GM12892 (cell line): ENCODE measurements around the gene LCMT2.

Experiments
- DNase-seq: peaks from one replicate; pipeline ENCODE4 v3.0.0; 2011; ENCODE audit not compliant: insufficient read length
- FAIRE-seq: peaks from 2 replicates; lab custom pipeline; 2011; peaks lifted over from hg19 to GRCh38; lab: Jason Lieb, UNC
- POLR2A ChIP-seq: IDR thresholded peaks from 2 replicates; pipeline ENCODE4 v1.6.1; 2011; ENCODE audit warnings: low read depth, low read length, control low read depth
- POLR2AphosphoS5 ChIP-seq: IDR thresholded peaks from 2 replicates; pipeline ENCODE4 v1.6.1; 2011; ENCODE audit warnings: low read depth, low read length, control low read depth
- TAF1 ChIP-seq: IDR thresholded peaks from 2 replicates; pipeline ENCODE4 v1.6.1; 2011; ENCODE audit warnings: low read depth, mild to moderate bottlenecking, control low read depth, low read length, borderline replicate concordance

LCMT2 gene

DNA sequence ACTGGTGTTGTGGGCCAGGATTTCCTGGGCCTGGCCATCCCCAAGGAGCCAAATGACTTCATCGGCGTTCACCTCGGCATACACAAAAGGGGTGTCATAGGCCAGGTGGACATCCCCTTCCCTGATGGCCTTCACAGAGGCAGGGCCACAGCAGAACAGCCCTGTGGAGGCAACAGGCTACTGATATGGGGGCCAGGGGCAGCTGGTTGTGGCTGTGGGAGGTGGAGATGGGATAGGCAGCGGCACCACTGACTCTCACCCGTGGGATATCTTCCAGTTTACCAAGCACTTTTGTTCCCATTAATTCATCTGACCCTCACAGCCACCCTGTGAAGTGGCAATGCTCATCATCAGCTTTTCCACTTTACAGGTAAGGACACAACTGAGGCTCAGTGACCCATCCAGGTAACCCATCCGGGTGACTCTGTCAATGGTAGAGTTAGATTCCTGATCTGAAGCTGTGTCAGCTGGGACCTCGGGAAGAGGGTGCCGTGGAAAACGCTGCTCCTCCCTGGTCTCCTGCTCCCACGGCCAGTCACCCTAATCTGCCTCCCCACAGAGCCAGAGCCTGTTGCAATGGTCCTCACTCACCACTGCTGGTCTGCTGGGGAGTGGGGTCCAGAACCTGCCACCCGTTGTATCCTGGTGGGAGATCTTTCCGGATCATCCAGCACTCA is 48.3 kb downstream of the LCMT2 start:
- FAIRE-seq (no peak), DNase-seq (no peak)
- TF ChIP-seq POLR2A (no peak), POLR2AphosphoS5 (no peak), TAF1 (no peak)

DNA sequence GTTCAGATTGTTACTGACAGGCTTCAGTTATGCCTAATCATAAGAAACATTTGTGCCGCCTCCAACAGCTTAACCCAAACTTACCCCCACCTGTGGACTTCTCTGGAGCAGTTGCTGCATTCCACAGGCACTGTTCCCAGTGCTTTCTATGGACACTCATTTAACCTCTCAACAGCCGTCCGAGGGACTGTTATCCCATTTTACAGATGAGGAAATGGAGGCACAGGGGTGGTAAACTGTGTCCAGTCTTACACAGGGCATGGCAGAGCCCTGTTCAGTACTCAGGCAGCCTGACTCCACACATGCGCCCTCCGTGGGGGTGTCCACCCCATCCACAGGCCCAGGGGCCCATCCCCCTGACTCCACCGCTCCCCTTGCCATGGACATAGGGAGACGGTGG is 49.4 kb downstream of the LCMT2 start:
- FAIRE-seq (no peak), DNase-seq (no peak)
- TF ChIP-seq POLR2AphosphoS5: no peak
- TF ChIP-seq POLR2A: no peak
- no peak for TF ChIP-seq TAF1

DNA sequence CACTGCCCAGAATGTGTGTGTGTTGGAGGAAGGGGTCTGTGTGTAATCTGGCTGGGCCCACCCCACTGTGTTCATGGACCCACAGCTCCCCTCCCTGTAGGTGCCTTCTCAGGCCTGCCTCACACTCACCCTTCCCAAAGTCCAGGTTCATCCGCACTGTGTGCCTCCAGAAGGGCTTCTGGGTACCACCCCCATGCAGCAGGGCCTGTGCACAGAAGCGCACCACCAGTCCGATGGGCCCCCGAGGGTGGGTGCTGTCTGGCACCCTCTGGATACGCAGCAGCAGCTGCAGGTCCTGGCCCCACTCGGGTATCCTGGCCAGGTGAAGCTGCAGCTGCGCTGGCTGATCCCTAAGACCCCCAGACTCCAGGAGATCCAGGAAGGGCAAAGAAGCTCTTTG is 50.9 kb downstream of the LCMT2 start:
- FAIRE-seq (no peak), DNase-seq (no peak)
- TF ChIP-seq POLR2AphosphoS5 (no peak), TAF1 (no peak), POLR2A (no peak)

DNA sequence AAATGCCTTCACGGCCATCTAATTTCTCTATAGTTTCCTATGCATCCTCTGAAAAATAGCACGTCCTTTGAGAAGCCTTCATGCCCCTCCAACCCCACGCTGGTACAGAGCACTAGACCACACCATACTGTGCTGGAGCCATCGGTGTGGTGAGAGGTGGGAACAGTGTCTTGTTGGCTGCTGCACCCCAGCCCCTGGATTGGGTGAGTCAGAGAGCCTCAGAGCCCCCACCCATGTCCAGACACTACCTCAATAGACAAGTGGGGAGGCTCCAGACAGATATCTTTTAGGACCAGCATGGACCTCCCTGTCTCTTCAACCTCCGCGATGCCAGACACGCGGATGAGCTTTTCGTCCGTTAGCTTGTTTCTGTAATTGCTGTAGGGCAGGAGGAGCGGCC is 51.5 kb downstream of the LCMT2 start:
- no peak for FAIRE-seq
- TF ChIP-seq POLR2A: no peak
- no peak for TF ChIP-seq POLR2AphosphoS5
- no peak for TF ChIP-seq TAF1
- no peak for DNase-seq

DNA sequence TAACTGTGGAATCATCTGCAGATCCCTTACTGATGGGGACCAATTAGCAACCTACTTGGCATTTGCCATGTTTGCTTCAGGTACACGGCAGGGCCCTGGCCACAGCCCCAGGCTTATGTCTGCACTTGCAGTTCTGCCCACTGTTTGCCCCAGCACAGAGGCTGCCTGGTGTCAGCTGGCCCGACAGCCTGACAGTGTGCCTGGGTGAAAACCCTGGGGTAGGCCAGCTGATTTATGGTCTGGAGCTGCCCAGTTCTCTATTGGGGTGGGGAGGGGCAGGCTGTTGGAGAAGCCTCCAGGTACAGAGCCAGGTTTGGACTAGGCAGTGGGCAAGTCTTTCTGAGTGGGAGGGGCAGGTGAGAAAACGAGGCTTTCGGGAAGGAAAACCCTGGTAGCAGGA is 52.5 kb downstream of the LCMT2 start:
- TF ChIP-seq POLR2A (no peak), POLR2AphosphoS5 (no peak), TAF1 (no peak)
- DNase-seq (no peak), FAIRE-seq (no peak)

DNA sequence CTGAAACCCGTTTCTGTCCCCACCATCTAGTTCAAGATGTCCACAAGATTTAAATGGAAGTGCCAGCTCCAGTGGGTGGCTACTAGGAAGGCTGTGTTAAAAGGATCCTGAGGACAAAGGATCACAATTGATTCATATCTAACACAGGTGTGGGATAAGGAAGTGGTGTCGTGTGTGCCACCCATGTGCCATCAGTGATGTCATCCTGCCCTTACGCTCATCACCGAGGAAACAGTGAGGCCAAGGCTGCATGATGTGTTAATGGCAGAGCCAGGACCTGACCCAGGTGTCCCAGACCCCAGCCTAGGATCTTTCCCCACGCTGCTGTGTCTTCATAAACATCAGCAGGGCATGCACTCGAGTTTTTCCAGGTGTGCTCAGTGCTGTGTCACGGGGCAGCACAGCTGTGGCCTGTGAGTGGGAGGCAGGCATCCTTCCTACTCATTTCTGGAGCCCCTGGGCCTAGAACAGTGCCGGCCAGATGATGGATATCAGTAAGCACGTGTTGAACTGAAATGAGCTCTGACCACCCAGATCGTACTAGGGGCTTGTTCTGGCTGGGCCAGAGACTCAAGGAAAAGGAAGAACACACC is 53.0 kb downstream of the LCMT2 start:
- DNase-seq (no peak), FAIRE-seq (peak; percentile 79)
- TF ChIP-seq TAF1: no peak
- TF ChIP-seq POLR2A: no peak
- no peak for TF ChIP-seq POLR2AphosphoS5

- TF ChIP-seq POLR2AphosphoS5 (no peak), TAF1 (no peak), POLR2A (no peak)
- DNase-seq: no peak
- no peak for FAIRE-seq
Measured at GRCh38 chr15:43276563-43277200, 53.7 kb downstream of the LCMT2 start.

DNA sequence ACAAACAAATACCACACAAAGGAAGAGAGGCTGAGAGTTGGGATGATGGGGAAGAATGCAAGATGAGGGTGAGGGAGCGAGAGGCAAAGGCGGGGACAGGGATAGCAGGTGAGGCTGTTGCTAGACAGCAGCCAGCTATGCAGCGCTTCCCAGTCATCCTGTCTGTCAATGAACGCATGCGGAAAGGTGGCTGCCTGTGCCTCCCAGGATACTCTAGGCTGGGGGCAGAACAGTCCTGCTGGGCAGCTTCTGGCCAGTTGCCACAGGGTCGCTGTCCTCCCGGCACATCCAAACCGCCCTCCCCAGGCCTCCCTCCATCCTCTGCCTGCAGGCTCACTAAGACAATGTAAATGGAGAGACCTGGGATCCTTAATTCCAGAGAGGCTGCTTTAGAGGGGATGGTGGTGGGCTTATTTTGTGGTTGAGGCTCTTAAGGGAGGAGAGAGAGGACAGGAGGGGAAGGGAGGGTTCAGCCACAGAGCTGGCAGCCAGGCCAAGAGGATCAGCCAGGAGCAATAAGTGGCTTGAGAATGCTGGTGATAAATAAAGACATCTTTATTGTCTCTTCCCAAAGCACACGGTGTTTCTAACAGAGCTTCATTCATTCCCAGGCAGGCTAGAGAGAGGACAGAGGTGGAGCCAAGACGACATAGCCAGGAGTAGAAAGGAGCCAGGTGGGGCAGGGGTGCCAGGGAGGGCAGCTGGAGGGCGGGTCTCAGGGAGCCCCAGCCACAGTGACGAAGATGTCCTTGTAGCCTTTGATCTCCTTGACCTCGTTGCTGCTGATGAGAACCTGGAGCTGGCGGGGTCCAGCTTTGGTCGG is 54.4 kb downstream of the LCMT2 start:
- no peak for FAIRE-seq
- no peak for DNase-seq
- TF ChIP-seq TAF1: no peak
- no peak for TF ChIP-seq POLR2A
- no peak for TF ChIP-seq POLR2AphosphoS5

GRCh38 chr15:43274136-43274535 is 56.2 kb downstream of the LCMT2 start:
- DNase-seq: no peak
- TF ChIP-seq POLR2AphosphoS5 (no peak), POLR2A (no peak), TAF1 (no peak)
- FAIRE-seq: no peak
